HEK293T (cell line): Measurements from ENCODE around the gene TCIRG1.

ENCODE experiments used
- BHLHE40 ChIP-seq: fragments of 450-650 bp; IDR thresholded peaks from 2 replicates; pipeline ENCODE4 v1.6.1; 2016; ENCODE audit warnings: mild to moderate bottlenecking, moderate library complexity, borderline replicate concordance
- ELF4 ChIP-seq: fragments of 450-650 bp; IDR thresholded peaks from 2 replicates; pipeline ENCODE4 v1.6.1; 2017; ENCODE audit warnings: antibody characterized with exemption
- FOXA1 ChIP-seq: fragments of 450-650 bp; IDR thresholded peaks from 2 replicates; pipeline ENCODE4 v1.6.1; 2016; ENCODE audit warnings: mild to moderate bottlenecking
- TARDBP ChIP-seq: fragments of 450-650 bp; IDR thresholded peaks from 2 replicates; pipeline ENCODE4 v1.6.1; 2016
- ZNF384 ChIP-seq: fragments of 450-650 bp; IDR thresholded peaks from 2 replicates; pipeline ENCODE4 v1.6.1; 2016

DNA sequence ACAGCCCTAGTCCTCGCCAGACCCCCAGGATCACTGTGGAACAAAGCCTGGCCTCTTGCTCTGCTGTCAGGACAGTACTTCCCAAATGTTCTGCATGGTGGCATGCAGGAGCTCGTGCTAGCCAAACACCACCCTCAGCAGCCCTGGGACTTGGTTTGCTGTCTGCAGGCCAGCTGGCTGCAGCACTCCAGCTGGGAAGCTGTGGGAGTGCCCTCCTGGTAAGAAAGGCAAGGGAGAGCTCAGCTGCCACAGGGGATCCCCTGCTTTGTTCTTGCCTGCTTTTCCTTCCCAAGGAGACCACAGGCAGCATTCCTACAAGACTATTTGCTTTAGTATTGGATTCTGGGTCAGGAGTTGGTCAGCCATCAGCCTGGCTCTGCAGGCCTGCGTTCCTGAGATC lies 27.9 kb downstream of the TCIRG1 start:
- TF ChIP-seq BHLHE40 (no peak), FOXA1 (no peak), ZNF384 (no peak), TARDBP (no peak), ELF4 (no peak)
